GM19324 (cell line): Measurements from ENCODE around the gene ZFX.
"Not testable (repeated sequence)": the region's sequence is repeated elsewhere in the genome, so short reads cannot be mapped to it uniquely, and the experiment has no call there.

ENCODE experiments used
- ATAC-seq: cut with Tn5 transposase; IDR thresholded peaks from one replicate; pipeline ENCODE4 v1.9.1; 2021; ENCODE audit warnings: mild to moderate bottlenecking, moderate library complexity; ENCODE audit not compliant: unreplicated experiment, low FRiP score

ZFX gene

DNA sequence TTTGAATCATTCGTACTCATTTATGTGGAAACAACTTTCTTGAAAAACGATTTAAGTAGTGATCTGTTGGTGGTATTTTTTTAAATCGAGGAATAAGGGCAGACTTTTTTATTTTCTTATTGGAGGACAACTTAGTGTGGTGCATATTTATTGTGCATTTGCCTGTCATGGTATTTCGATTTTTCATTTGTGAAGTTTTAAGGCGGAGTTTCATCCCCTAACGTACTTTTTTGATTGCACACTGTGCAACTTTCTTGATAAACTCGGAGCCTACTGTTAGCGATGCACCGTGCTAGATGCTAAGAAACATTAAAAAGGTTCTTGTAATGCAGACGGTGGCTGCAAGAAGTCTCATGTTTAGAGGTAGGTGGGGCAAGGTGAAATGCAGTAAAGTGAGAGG, 1.4 kb downstream of the ZFX start:
- no peak for ATAC-seq

DNA sequence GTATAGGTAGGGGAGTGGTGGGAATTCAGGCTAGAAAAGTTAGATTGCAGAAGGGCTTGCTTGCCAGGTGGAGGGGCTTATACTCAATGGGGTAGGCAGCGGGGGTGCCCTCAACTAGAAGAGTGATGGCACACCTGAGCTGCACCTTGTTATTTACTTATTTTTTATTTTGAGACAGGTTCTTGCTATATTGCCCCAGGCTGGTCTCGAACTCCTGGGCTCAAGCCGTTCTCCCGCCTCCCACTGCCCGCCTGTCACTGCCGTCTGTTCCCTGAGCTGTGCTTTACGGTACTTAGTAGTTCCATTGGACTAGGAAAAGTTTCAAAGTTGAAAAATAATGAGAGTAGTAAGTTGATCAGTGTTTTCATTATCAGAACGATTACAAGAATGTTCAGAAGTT, 2.0 kb downstream of the ZFX start:
- ATAC-seq: no peak

DNA sequence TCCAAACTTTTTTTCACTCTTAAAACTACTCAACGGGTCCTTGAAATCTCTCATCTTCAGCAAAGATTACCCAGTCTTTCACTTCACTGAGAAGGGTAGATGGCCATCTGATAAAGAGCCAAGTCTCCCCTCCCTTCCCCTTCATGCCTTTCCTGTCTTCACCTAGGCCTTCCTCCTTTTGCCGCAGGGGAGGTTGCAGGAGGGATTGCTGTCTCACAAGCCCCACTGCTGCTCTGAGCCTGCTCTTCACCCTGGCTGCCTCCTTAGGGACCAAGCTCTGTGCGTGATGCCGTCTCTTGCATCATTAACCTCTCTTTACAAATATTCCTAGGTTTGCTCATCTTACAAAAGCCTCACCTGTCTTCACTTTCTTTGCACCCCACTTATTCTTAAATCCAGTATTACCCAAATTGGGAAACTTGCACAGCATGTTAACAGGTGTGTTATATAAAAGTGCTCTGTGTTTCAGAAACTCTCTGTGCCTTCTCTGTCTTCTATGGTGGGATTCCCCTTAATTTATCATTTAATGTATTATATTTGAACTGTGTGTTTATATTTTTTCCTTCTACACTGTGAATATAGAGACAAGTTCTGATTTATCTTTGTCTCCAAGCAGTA, 3.8 kb downstream of the ZFX start:
- ATAC-seq: no peak

DNA sequence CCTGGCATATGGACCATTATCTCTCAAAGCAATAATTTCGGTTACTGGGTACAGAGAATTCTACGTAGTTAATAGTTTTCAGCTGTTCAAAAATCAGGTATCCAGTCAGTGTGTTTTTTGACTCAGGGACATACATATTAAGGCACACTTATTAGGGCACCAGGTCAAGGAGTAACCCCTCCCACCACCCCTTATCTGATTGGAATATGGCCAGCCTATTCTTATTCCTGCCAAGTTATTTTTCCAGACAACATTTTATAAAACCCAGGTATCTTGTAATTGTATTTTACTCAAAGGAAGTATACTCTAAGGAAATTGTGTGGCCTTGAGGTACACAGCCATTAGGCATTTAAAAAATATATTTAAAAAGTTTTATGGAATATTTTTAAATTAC, 4.3 kb downstream of the ZFX start:
- ATAC-seq: no peak

DNA sequence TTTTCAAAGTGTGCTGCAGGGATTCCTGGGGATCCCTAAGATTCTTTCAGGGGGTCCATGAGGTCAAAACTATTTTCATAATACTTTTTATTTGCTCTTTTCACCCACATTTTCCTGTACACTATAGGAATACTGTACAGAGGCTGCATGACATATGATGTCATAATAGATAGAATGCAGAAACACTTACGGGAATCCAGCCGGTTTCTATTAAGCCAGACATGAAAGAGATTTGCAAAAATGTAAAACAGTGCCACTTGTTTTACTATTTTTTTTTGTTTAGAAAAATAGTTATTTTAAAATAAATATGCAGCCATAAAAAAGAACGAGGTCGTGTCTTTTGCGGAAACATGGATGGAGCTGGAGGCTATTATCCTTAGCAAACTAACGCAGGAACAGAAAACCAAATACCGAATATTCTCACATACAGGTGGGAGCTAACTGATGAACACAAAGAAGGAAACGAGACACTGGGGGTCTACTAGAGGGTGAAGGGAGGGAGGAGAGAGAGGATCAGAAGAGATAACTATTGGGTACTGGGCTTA, 5.0 kb downstream of the ZFX start:
- no peak for ATAC-seq

DNA sequence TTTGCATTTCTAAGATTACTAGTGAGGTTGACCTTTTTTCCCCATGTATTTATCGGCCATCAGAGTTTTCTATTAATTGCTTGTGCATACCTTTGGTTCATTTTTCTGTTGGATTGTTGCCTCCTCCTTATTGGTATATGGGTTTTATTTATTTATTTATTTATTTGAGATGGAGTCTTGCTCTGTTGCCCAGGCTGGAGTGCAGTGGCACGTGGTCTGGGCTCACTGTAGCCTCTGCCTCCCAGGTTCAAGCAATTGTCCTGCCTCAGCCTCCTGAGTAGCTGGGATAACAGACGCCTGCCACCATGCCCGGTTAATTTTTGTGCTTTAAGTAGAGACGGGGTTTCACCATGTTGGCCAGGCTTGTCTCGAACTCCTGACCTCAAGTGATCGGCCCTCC, 6.2 kb downstream of the ZFX start:
- not testable (repeated sequence) for ATAC-seq

DNA sequence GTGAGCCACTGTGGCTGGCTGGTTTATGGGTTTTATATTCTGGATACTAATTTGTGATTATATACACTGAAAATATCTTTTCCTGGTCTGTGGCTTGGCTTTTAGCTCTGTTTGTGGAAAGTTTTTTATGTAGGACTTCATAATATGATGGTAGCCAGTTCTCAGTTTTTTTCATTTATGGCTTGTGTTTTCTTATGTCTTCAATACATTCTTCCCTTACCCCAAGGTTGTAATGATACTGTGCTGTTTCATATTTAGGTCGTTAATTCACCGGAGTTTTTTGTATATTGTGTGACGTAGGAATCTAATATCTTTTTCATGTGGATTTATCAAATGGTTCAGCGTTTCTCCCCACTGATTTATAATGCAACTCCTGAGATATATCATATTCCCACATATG, 6.6 kb downstream of the ZFX start:
- no peak for ATAC-seq

DNA sequence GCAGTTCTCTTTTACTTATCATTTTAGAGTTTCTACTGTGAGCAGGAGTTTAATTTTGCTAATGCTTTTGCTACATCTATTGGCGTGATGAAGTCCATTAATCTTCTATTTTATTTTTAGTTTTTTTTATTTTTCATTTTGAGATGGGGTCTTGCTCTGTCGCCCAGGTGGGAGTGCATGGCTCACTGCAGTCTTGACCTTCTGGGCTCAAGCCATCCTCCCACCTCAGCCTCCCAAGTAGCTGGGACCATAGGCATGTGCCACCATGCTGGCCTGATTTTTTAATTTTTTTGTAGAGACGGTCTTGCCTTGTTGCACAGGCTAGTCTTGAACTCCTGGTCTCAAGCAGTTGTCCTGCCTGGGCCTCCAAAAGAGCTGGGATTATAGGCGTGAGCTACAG, 9.4 kb downstream of the ZFX start:
- ATAC-seq: no peak

DNA sequence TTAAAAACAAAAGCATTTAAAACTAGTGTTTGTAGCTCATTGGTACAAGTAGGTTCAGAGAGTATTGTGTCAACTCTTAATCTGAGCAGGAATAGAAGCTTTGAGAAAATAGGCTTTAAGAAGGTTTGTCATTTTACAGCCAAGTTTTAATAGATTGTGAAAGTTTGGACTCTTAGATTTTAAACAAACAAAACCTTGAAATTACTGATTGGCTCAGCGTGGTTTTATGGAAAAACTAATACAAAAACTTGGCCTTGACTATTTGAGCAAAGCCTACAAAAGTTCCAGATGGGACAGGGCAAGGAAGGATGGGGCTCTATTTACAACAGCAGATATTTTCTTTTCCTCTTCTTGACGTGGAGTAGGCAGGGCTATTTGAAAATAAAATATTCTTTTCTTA, 16.5 kb downstream of the ZFX start:
- no peak for ATAC-seq

DNA sequence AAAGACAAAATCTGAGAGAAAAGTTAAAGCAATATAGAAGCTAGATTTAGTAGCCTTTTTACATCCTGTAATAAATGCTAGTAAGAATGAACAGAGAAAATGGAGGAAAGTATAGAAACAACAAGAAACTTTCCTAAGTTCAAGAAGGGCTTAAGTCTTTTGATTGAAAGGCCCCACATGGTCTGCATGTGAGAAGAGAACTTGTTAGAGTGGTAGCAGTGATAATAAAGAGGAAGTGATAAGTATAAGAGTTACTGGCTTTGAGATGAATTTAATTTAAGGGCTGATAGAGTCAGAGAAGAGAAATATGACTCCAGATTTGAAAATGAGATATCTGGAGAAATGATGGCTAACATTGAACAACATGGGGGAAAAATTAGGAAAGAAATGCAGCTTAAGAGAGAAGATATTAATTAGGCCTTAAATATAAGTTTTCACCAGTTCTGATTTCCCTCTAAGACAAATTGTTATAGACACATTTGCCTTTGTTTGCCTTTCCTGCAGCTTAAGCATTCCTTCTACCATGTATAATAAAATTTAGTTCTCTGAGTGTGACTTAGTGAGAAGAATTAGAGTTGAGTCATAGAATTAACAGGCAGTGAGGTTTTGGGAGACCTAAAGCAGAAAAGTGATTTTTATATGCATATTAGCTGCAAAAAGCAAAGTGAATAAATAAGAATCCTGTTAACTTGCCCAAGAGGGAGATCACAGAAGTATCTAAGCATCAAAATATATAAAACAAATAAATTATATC, 18.4 kb downstream of the ZFX start:
- ATAC-seq: no peak

DNA sequence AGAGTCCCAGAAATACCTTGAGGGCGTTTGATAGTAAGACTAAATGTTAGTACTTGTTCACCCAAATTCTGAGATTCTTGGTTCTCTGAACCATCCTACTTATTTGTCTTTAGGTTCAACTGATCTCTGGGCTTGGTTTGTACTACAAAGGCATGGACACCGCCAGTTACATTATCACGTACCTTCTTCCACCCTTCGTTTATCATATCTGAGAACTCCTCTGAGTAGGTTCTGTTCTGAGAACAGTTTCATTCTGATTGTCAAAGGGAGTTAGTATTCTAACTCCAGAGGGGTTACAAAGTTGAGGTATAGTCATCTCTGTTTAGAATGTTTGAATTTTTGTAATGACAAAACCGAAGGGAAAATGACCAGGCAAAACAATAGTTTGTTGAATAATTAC, 19.3 kb downstream of the ZFX start:
- peak; percentile 40 for ATAC-seq

DNA sequence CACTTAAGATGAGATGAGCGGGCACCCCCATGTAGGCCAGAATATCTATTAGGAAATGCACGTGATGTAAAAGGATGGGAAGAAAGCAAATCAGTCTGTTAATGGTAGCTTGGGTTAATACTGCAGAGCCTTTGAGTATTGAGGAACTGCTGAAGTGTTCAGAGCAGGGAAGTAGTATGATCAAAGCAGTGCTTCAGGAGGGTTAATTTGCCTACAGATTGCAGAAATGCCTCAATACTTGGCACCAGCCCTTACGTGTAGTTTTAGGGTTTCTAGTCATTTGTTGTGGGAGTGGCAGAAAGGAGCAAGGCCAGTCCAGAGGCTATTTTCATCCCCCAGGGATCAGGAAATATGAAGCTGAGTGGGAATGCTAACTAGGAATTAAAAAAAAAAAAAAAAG, 19.7 kb downstream of the ZFX start:
- peak; percentile 74 for ATAC-seq

DNA sequence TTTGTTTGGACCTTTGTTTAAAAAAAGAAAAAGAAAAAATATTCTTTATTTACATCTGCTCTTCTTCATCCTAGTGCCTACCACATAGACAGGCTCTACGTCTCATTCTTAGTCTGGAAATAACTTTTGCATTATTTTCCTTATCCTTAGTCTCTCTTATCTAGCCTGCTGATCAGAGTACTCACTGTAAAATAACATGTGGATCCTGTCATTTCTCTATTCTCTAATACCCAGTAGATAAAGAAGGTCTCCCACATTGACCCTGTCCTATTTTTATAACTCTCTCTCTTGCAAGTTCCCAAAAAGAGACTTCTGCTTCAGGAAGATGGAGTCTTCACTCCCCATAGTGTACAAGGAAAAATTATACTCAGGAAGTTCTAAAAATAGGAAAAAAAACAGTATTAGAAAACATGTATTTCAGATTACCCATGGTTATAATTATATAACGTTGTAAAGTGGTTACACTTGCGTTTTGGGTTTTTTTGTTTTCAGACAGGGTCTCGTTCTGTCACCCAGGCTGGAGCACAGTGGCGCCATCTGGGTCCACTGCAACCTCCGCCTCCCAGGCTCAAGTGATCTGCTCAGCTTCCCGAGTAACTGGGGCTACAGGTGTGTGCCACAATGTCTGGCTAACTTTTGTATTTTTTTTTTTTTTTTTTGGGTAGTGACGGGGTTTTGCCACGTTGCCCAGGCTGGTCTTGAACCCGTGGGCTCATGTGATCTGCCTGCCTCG, 23.8 kb downstream of the ZFX start:
- no peak for ATAC-seq

DNA sequence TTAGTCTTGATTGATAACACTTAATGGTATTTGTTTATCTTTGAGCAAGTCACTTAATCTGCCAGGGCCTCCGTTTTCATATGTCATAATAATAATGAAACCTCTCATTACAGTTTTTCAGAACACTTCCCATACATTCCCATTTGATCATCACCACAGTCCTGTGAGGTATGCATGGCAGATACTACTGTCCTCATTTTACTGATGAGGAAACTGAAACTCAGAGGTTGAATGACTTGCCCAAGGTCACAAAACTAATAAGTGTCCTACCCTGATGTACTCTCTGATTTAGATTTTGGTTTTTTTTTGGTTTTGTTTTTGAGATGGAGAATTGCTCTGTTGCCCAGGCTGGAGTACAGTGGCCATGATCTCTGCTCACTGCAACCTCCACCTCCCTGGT, 25.7 kb downstream of the ZFX start:
- no peak for ATAC-seq

DNA sequence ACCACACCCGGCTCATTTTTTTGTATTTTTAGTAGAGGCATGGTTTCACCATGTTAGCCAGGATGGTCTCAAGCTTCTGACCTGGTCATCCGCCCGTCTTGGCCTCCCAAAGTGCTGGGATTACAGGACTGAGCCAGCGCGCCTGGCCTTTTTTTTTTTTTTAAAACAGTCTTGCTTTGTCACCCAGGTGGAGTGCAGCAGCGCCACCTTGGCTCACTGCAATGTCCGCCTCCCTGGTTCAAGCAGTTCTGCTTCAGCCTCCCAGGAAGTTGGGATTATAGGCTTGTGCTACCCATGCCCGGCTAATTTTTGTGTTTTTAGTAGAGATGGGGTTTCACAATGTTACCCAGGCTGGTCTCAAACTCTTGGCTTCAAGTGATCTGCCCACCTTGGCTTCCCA, 28.9 kb downstream of the ZFX start:
- ATAC-seq: no peak

DNA sequence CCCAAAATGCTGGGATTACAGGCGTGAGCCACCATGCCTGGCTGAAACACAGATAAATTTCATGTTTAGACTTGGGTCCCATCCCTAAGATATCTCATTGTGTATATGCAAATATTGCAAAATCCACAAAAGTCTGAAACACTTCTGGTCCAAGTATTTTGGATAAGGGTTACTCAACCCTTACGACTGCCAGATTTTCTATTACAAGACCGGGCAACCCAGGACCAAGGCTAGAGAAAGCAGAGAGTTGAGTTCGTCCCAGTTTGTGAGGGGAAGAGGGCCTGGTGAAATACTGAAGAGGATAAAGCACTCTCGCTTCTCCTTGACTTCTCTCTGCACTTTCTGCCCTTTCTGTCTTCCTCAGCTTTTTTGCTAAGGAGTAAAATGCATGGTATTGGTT, 34.5 kb downstream of the ZFX start:
- no peak for ATAC-seq

DNA sequence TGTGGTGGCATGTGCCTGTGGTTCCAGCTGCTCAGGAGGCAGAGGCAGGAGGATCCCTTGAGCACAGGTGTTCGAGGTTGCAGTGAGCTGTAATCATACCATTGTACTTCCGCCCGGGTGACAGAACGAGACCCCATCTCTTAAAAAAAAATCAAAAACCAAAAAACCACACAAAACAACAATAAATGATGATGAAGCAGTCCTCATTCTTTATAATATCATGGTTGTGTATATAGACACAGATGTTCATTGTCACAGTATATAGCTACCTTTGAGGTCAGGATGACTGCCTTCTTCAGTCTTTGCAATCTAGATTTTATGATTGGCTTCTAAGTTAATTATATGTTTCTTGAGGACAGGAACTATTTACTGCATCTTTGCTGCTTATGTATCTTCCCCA, 37.0 kb downstream of the ZFX start:
- no peak for ATAC-seq

DNA sequence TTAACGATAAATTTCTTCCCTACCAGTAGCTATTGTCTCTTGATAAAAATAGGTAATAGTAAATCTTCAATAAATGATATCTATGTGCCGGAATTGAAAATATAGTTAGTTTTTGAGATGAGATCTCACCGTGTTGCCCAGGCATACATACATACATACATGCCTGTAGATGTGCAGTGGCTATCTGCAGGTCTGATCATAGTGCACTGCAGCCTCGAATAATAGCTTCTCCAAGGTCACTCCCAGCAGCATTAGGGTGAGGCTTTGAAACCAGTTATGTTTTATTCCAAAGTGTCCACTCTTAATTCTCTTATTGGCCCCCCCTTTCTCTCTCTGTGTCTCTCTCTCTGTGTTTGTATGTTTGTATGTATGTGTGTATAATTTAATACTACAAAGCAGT, 37.5 kb downstream of the ZFX start:
- no peak for ATAC-seq

DNA sequence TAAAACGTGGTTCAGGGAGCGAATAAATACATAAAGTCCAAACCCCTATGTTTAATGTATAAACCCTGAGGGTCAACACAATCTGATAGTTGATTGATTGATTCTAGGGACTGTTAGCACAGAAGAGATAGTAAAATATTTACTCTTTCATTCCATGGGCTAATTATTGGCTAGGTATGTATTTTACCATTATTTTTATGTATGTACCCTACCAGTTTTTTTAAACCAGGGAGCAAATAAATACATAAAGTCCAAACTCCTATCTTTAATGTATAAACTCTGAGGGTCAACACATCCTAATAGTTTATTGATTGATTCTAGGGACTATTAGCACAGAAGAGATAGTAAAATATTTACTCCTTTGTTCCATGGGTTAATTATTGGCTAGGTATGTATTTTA, 40.0 kb downstream of the ZFX start:
- no peak for ATAC-seq

DNA sequence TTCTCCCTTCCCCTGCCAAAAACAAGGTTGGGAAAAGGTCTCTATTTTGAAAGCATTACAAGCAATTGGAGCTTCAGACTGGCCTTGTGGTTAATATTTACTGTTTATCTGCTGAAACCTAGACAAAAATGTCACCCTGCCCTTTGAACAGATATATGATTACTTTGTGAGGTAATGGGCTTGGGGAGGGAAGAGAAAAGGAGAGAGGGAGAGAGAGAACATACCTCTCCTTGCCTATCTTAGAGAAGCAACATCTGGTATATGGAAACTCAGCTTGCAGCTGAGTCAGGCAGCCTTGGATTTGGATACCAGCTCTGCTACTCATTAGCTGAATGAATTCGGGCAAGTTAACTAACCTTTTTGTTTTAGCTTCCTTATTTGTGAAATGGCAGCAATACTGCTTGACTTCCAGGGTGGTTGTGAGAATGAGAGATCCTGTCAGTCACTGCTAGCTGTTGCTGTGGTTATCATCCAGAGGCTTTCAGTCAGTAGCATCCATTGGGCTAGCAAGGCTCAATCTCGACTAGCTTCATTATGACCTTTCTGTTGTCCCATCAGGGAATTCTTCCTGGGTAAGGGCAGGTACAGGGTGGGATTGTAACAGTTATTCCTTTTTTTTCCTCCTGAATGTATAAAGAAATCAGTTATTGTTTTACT, 41.1 kb downstream of the ZFX start:
- no peak for ATAC-seq

DNA sequence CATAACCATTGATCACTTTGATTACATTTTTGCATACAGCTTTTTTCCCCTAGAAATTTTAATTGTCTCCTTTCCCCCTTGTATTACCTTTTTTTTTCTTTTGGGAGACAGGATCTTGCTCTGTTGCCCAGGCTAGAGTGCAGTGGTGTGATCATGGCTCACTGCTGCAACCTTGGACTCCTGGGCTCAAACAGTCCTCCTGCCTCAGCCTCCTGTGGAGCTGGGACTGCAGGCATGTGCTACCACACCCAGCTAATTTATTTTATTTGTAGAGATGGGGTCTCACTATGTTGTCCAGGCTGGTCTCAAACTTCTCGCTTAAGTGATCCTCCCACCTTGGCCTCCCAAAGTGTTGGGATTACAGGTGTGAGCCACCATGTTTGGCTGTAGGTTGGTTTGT, 47.0 kb downstream of the ZFX start:
- no peak for ATAC-seq
